HG02571 (cell line): Measurements from ENCODE around the gene LGR6.
"Not testable (repeated sequence)": the region's sequence is repeated elsewhere in the genome, so short reads cannot be mapped to it uniquely, and the experiment has no call there.

Experiments
- ATAC-seq: cut with Tn5 transposase; IDR thresholded peaks from one replicate; pipeline ENCODE4 v1.9.1; 2021; ENCODE audit warnings: mild to moderate bottlenecking, moderate library complexity; ENCODE audit not compliant: unreplicated experiment

LGR6 gene

GRCh38 chr1:202254454-202255252, 61.1 kb downstream of the LGR6 start:
- ATAC-seq, result no peak

GRCh38 chr1:202255343-202255742, 61.7 kb downstream of the LGR6 start:
- no peak for ATAC-seq

- ATAC-seq, result no peak
Observed at GRCh38 chr1:202259705-202260104, 66.1 kb downstream of the LGR6 start.

GRCh38 chr1:202261209-202261958, 67.8 kb downstream of the LGR6 start:
- not testable (repeated sequence) for ATAC-seq

GRCh38 chr1:202263628-202264027, 70.0 kb downstream of the LGR6 start:
- ATAC-seq, result no peak

GRCh38 chr1:202264300-202264699, 70.7 kb downstream of the LGR6 start:
- no peak for ATAC-seq

- no peak for ATAC-seq
Observed at GRCh38 chr1:202264726-202265125, 71.1 kb downstream of the LGR6 start.

- no peak for ATAC-seq
Observed at GRCh38 chr1:202266061-202266765, 72.6 kb downstream of the LGR6 start.

- ATAC-seq, result no peak
Observed at GRCh38 chr1:202268032-202268431, 74.4 kb downstream of the LGR6 start.

- ATAC-seq, result no peak
Observed at GRCh38 chr1:202268817-202269216, 75.2 kb downstream of the LGR6 start.

GRCh38 chr1:202270871-202271326, 77.3 kb downstream of the LGR6 start:
- no peak for ATAC-seq

GRCh38 chr1:202272103-202272845, 78.7 kb downstream of the LGR6 start:
- no peak for ATAC-seq

- no peak for ATAC-seq
Observed at GRCh38 chr1:202274611-202275010, 81.0 kb downstream of the LGR6 start.

- ATAC-seq, result no peak
Observed at GRCh38 chr1:202275061-202275770, 81.6 kb downstream of the LGR6 start.

GRCh38 chr1:202276081-202276715, 82.6 kb downstream of the LGR6 start:
- no peak for ATAC-seq

- ATAC-seq, result no peak
Observed at GRCh38 chr1:202276920-202277319, 83.3 kb downstream of the LGR6 start.

GRCh38 chr1:202278751-202279150, 85.2 kb downstream of the LGR6 start:
- ATAC-seq, result no peak

- ATAC-seq, result no peak
Observed at GRCh38 chr1:202279806-202280205, 86.2 kb downstream of the LGR6 start.

GRCh38 chr1:202280595-202280994, 87.0 kb downstream of the LGR6 start:
- ATAC-seq, result no peak
